ENCODE results near the gene PACRG.

The PACRG gene

GRCh38 chr6:163175301-163175700 lies 447.5 kb downstream of the PACRG start:
- Histone ChIP-seq H3K9me2 (replicated peaks; ENCODE audit: insufficient read depth, low read length) (no peaks in the 10 kb centered on the region), H3K36me3 (ENCODE audit: low read length) (no peaks in the 10 kb centered on the region), H3K79me2 (ENCODE audit: insufficient read depth, low read length) (no peaks in the 10 kb centered on the region), H3K4me2 (ENCODE audit: low read depth, low read length, poor library complexity, severe bottlenecking) (no peak overlapping the region), H3K9ac (ENCODE audit: low read length) (no peak overlapping the region), H2AFZ (ENCODE audit: low read depth, low read length, severe bottlenecking) (no peak overlapping the region), H3F3A (ENCODE audit: insufficient read depth) (no peaks in the 10 kb centered on the region), H3K4me3 (ENCODE audit: insufficient read depth, low read length, poor library complexity, severe bottlenecking) (no peak overlapping the region), H3K9me3 (ENCODE audit: insufficient read depth, low read length) (no peaks in the 10 kb centered on the region), H3K27me3 (ENCODE audit: low read length) (no peaks in the 10 kb centered on the region), H3K27ac (ENCODE audit: low read depth, low read length) (no peak overlapping the region), H4K20me1 (ENCODE audit: low read depth, low read length) (no peaks in the 10 kb centered on the region)
- no peak for TF ChIP-seq EZH2phosphoT487 (conservative IDR thresholded peaks at IDR 0.05; ENCODE audit: low read length)

- no peak overlapping the region for H2AFZ ChIP-seq (ENCODE audit: low read depth, low read length, severe bottlenecking)
- H3K9ac ChIP-seq (ENCODE audit: low read length) = no peak overlapping the region
- H3K27ac ChIP-seq (ENCODE audit: low read depth, low read length) = no peak overlapping the region
Measured at GRCh38 chr6:163176097-163176496, 448.3 kb downstream of the PACRG start.

GRCh38 chr6:163177007-163177406 lies 449.2 kb downstream of the PACRG start:
- Histone ChIP-seq H3K9me2 (replicated peaks; ENCODE audit: insufficient read depth, low read length) (no peaks in the 10 kb centered on the region), H3K36me3 (ENCODE audit: low read length) (no peaks in the 10 kb centered on the region), H3K4me2 (ENCODE audit: low read depth, low read length, poor library complexity, severe bottlenecking) (no peak overlapping the region), H3F3A (ENCODE audit: insufficient read depth) (no peaks in the 10 kb centered on the region), H4K20me1 (ENCODE audit: low read depth, low read length) (no peaks in the 10 kb centered on the region), H3K4me3 (ENCODE audit: insufficient read depth, low read length, poor library complexity, severe bottlenecking) (no peak overlapping the region), H2AFZ (ENCODE audit: low read depth, low read length, severe bottlenecking) (no peak overlapping the region), H3K27ac (ENCODE audit: low read depth, low read length) (no peak overlapping the region), H3K9ac (ENCODE audit: low read length) (no peak overlapping the region), H3K9me3 (ENCODE audit: insufficient read depth, low read length) (no peaks in the 10 kb centered on the region), H3K79me2 (ENCODE audit: insufficient read depth, low read length) (no peaks in the 10 kb centered on the region), H3K27me3 (ENCODE audit: low read length) (no peaks in the 10 kb centered on the region)
- TF ChIP-seq EZH2phosphoT487 (conservative IDR thresholded peaks at IDR 0.05; ENCODE audit: low read length) (no peak), CTCF (IDR thresholded peaks at IDR 0.05; ENCODE audit: insufficient read depth, low read length, poor library complexity, severe bottlenecking) (no peak)

More at GRCh38 chr6:163176097-163176496, 448.3 kb downstream of the PACRG start:
- no peaks in the 10 kb centered on the region for H3K36me3 ChIP-seq (ENCODE audit: low read length)
- no peak for TF ChIP-seq CTCF (IDR thresholded peaks at IDR 0.05; ENCODE audit: insufficient read depth, low read length, poor library complexity, severe bottlenecking)
- TF ChIP-seq EZH2phosphoT487 (conservative IDR thresholded peaks at IDR 0.05; ENCODE audit: low read length) = no peak
- H3K4me2 ChIP-seq (ENCODE audit: low read depth, low read length, poor library complexity, severe bottlenecking) = no peak overlapping the region
- H3K27me3 ChIP-seq (ENCODE audit: low read length) = no peaks in the 10 kb centered on the region
- no peak overlapping the region for H3K4me3 ChIP-seq (ENCODE audit: insufficient read depth, low read length, poor library complexity, severe bottlenecking)
- H3K9me2 ChIP-seq (replicated peaks; ENCODE audit: insufficient read depth, low read length) = no peaks in the 10 kb centered on the region
- no peaks in the 10 kb centered on the region for H4K20me1 ChIP-seq (ENCODE audit: low read depth, low read length)
- no peaks in the 10 kb centered on the region for H3K79me2 ChIP-seq (ENCODE audit: insufficient read depth, low read length)
- no peaks in the 10 kb centered on the region for H3F3A ChIP-seq (ENCODE audit: insufficient read depth)
- H3K9me3 ChIP-seq (ENCODE audit: insufficient read depth, low read length) = no peaks in the 10 kb centered on the region

- no peaks in the 10 kb centered on the region for H3F3A ChIP-seq (ENCODE audit: insufficient read depth)
- H3K9ac ChIP-seq (ENCODE audit: low read length) = no peak overlapping the region
- no peak overlapping the region for H3K27ac ChIP-seq (ENCODE audit: low read depth, low read length)
- H3K4me3 ChIP-seq (ENCODE audit: insufficient read depth, low read length, poor library complexity, severe bottlenecking) = no peak overlapping the region
- no peaks in the 10 kb centered on the region for H4K20me1 ChIP-seq (ENCODE audit: low read depth, low read length)
- no peaks in the 10 kb centered on the region for H3K79me2 ChIP-seq (ENCODE audit: insufficient read depth, low read length)
- H3K36me3 ChIP-seq (ENCODE audit: low read length) = no peaks in the 10 kb centered on the region
- no peak overlapping the region for H3K4me2 ChIP-seq (ENCODE audit: low read depth, low read length, poor library complexity, severe bottlenecking)
- no peaks in the 10 kb centered on the region for H3K9me2 ChIP-seq (replicated peaks; ENCODE audit: insufficient read depth, low read length)
- no peak overlapping the region for H2AFZ ChIP-seq (ENCODE audit: low read depth, low read length, severe bottlenecking)
- TF ChIP-seq CTCF (IDR thresholded peaks at IDR 0.05; ENCODE audit: insufficient read depth, low read length, poor library complexity, severe bottlenecking) = no peak
- no peak for TF ChIP-seq EZH2phosphoT487 (conservative IDR thresholded peaks at IDR 0.05; ENCODE audit: low read length)
- H3K9me3 ChIP-seq (ENCODE audit: insufficient read depth, low read length) = no peaks in the 10 kb centered on the region
- H3K27me3 ChIP-seq (ENCODE audit: low read length) = no peaks in the 10 kb centered on the region
Measured at GRCh38 chr6:163177892-163178420, 450.2 kb downstream of the PACRG start.
